Hematopoietic multipotent progenitor cell treated with erythropoietin and hydrocortisone succinate and interleukin-3 and kit ligand, for 17 days (in vitro differentiated cells): ENCODE data around the gene RNF148.

Source experiments
- DNase-seq: peaks from one replicate; pipeline ENCODE4 v3.0.0-alpha.2; 2015; ENCODE audit warnings: low spot score

The RNF148 gene

GRCh38 chr7:122702872-122703510 lies at the start of gene RNF148:
Gene RNF148, minus strand, starts transcription at chr7:122702922. Its CDS starts 172 bp downstream, at chr7:122702750.
- no peak for DNase-seq

- no peak for DNase-seq
These were observed 47.7 kb upstream of the RNF148 start for GRCh38 chr7:122750389-122750788.

- DNase-seq: no peak
These were observed 45.5 kb upstream of the RNF148 start for GRCh38 chr7:122748195-122748594.

- no peak for DNase-seq
These were observed 44.2 kb upstream of the RNF148 start for GRCh38 chr7:122746948-122747347.

- no peak for DNase-seq
These were observed 40.5 kb upstream of the RNF148 start for GRCh38 chr7:122743211-122743610.

GRCh38 chr7:122738947-122739346 lies 36.2 kb upstream of the RNF148 start:
- DNase-seq: no peak

- DNase-seq: no peak
These were observed 33.5 kb upstream of the RNF148 start for GRCh38 chr7:122736183-122736582.

GRCh38 chr7:122727759-122728158 lies 25.0 kb upstream of the RNF148 start:
- no peak for DNase-seq

- no peak for DNase-seq
These were observed 24.6 kb upstream of the RNF148 start for GRCh38 chr7:122727354-122727753.

GRCh38 chr7:122726881-122727280 lies 24.2 kb upstream of the RNF148 start:
- DNase-seq: no peak

- DNase-seq: no peak
These were observed 21.6 kb upstream of the RNF148 start for GRCh38 chr7:122724366-122724765.

- DNase-seq: no peak
These were observed 16.4 kb upstream of the RNF148 start for GRCh38 chr7:122719010-122719578.

GRCh38 chr7:122717356-122718089 lies 14.8 kb upstream of the RNF148 start:
- no peak for DNase-seq

- DNase-seq: no peak
These were observed 12.5 kb upstream of the RNF148 start for GRCh38 chr7:122715183-122715582.

- DNase-seq: no peak
These were observed 8.2 kb upstream of the RNF148 start for GRCh38 chr7:122710916-122711315.

- no peak for DNase-seq
These were observed 7.4 kb upstream of the RNF148 start for GRCh38 chr7:122709930-122710646.

GRCh38 chr7:122706836-122707235 lies 4.1 kb upstream of the RNF148 start:
- DNase-seq: no peak

GRCh38 chr7:122699017-122699416 lies 3.7 kb downstream of the RNF148 start, which contains the start of gene RNF133:
Gene RNF133, minus strand, starts transcription at chr7:122699117. Its CDS starts 199 bp downstream, at chr7:122698918.
- no peak for DNase-seq

- no peak for DNase-seq
These were observed 6.9 kb downstream of the RNF148 start for GRCh38 chr7:122695816-122696215.

- no peak for DNase-seq
These were observed 8.0 kb downstream of the RNF148 start for GRCh38 chr7:122694697-122695096.

GRCh38 chr7:122692769-122693309 lies 9.9 kb downstream of the RNF148 start:
- DNase-seq: no peak

- no peak for DNase-seq
These were observed 11.0 kb downstream of the RNF148 start for GRCh38 chr7:122691569-122692235.
